Measurements from ENCODE around the gene HSPG2. TPM values are rescaled to one million over a fixed set of nuclear protein-coding genes. Genes with fewer than 3 reads are reported as not detected.

The HSPG2 gene
- total and polyA plus RNA-seq, 2 of the 13 experiments (the other 11 are each of a cell fraction or from before 2014, with no cell fraction given) = 9.1 to 13.1 TPM

DNA sequence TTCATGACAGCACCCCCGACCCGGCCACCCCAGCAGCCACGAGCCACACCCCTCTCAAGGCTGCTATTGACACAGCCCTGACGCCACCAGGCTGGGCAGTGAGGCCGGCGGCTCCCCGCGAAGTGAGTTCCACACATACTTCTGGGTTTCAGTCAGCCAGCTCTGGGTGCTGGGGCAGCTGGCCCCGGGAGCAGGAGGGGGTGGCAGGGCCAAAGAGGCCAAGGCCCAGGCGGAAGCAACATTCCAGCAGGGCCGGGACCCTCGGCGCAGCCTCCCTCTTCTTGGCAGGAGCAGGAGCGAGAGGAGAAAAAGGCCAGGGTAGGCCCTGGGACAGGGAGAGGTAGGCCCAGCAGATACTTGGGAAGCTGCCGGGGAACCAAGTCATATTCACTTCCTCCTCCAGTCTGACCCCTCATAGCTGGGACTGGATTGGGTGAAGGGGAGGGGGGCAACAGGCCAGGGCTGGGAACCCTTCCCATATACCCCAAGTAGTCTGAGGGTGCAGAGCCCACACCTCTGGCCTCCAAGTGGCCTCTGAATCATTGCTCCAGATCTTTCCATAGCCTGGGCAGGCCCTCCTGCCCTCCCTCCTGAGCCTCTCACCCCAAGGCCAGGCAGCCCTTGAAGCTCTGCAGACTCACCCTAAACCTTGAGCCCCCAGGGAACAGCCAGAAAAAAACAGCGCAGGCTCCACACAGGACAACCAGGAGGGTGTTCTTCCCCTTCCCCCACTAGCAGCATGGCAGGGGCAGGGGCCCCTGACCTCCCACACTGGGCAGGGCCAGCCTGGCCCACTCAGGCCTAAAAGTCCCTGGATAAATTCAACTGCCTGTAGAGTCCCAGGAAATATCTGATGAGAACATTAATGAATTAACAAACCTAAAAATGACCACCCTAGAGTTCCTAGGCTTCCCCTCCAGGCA, 5.7 kb downstream of the HSPG2 start (continued):
- TF ChIP-seq RFX5 (IDR thresholded peaks at IDR 0.05; ENCODE audit: low read depth, low read length) (no peak), ZNF20 (CRISPR knock-in tag; IDR thresholded peaks at IDR 0.05) (no peak), FOXA1 (IDR thresholded peaks at IDR 0.05) (0 out of 2 replicates have a peak, but pooled peaks have one; percentile 55), FOXA1 (CRISPR knock-in tag; IDR thresholded peaks at IDR 0.05) (peak; percentile 97), SETDB1 (CRISPR knock-in tag; IDR thresholded peaks at IDR 0.05; ENCODE audit: borderline replicate concordance) (no peak), ZNF790 (CRISPR knock-in tag; IDR thresholded peaks at IDR 0.05; ENCODE audit: borderline replicate concordance) (no peak), HOXA5 (CRISPR knock-in tag; IDR thresholded peaks at IDR 0.05) (no peak), TARDBP (CRISPR knock-in tag; IDR thresholded peaks at IDR 0.05) (peak; percentile 65), HNRNPK (IDR thresholded peaks at IDR 0.05; ENCODE audit: low read depth, low read length, poor library complexity, severe bottlenecking) (no peak), SAP130 (CRISPR knock-in tag; IDR thresholded peaks at IDR 0.05; ENCODE audit: low read depth) (peak; percentile 91), GFI1 (CRISPR knock-in tag; IDR thresholded peaks at IDR 0.05; ENCODE audit: borderline replicate concordance) (no peak; the same call in 1 of the 2 replicates), KLF6 (CRISPR knock-in tag; IDR thresholded peaks at IDR 0.05) (no peak), IRX3 (CRISPR knock-in tag; IDR thresholded peaks at IDR 0.05; ENCODE audit: borderline replicate concordance, low read depth) (no peak), CEBPB (IDR thresholded peaks at IDR 0.05; ENCODE audit: borderline replicate concordance, low read depth, low read length) (no peak), TEAD2 (CRISPR knock-in tag; IDR thresholded peaks at IDR 0.05) (no peak), IRF2 (CRISPR knock-in tag; IDR thresholded peaks at IDR 0.05) (peak; percentile 65), ZNF326 (CRISPR knock-in tag; IDR thresholded peaks at IDR 0.05; ENCODE audit: borderline replicate concordance) (no peak), HNRNPLL (IDR thresholded peaks at IDR 0.05; ENCODE audit: low read depth, low read length, poor library complexity, severe bottlenecking) (no peak), ISL2 (CRISPR knock-in tag; IDR thresholded peaks at IDR 0.05) (peak; percentile 29; the same call in 1 of the 2 replicates), DPF2 (CRISPR knock-in tag; IDR thresholded peaks at IDR 0.05; ENCODE audit: borderline replicate concordance, low read depth) (peak; percentile 63; the same call in 1 of the 2 replicates), SALL2 (CRISPR knock-in tag; IDR thresholded peaks at IDR 0.05) (no peak), ZNF841 (CRISPR knock-in tag; IDR thresholded peaks at IDR 0.05; ENCODE audit: borderline replicate concordance) (no peak), ZNF543 (CRISPR knock-in tag; IDR thresholded peaks at IDR 0.05) (no peak; the same call in 1 of the 2 replicates), RXRA (CRISPR knock-in tag; IDR thresholded peaks at IDR 0.05) (peak; percentile 75; the same call in 1 of the 2 replicates), SPEN (CRISPR knock-in tag; IDR thresholded peaks at IDR 0.05; ENCODE audit: low read depth) (no peak), ZNF570 (CRISPR knock-in tag; IDR thresholded peaks at IDR 0.05; ENCODE audit: borderline replicate concordance) (no peak), CREB1 (IDR thresholded peaks at IDR 0.05) (peak; percentile 33; the same call in 1 of the 2 replicates), CREB1 (CRISPR knock-in tag; IDR thresholded peaks at IDR 0.05) (peak; percentile 58; the same call in 1 of the 2 replicates), SMAD1 (CRISPR knock-in tag; IDR thresholded peaks at IDR 0.05; ENCODE audit: borderline replicate concordance, low read depth) (no peak)
- TF ChIP-seq, protein P1, sequence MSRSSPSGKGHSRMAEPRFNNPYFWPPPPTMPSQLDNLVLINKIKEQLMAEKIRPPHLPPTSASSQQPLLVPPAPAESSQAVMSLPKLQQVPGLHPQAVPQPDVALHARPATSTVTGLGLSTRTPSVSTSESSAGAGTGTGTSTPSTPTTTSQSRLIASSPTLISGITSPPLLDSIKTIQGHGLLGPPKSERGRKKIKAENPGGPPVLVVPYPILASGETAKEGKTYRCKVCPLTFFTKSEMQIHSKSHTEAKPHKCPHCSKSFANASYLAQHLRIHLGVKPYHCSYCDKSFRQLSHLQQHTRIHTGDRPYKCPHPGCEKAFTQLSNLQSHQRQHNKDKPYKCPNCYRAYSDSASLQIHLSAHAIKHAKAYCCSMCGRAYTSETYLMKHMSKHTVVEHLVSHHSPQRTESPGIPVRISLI (CRISPR knock-in tag; IDR thresholded peaks at IDR 0.05; ENCODE audit: borderline replicate concordance) = no peak
- TF ChIP-seq, protein P2, sequence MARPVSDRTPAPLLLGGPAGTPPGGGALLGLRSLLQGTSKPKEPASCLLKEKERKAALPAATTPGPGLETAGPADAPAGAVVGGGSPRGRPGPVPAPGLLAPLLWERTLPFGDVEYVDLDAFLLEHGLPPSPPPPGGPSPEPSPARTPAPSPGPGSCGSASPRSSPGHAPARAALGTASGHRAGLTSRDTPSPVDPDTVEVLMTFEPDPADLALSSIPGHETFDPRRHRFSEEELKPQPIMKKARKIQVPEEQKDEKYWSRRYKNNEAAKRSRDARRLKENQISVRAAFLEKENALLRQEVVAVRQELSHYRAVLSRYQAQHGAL (CRISPR knock-in tag; IDR thresholded peaks at IDR 0.05; ENCODE audit: not compliant biosample characterization) = no peak
